Glutamatergic neuron (in vitro differentiated cells): ENCODE measurements around the gene SFMBT2. TPM values are rescaled to one million over a fixed set of nuclear protein-coding genes. Genes with fewer than 3 reads are reported as not detected.

Experiments used
- DNase-seq: peaks from one replicate; pipeline ENCODE4 v3.0.0; 2022
- H3K27ac Mint-ChIP-seq: one replicate; pipeline ENCODE4 v1.8.0; 2020; ENCODE audit warnings: mild to moderate bottlenecking, mixed read lengths, inconsistent platforms; ENCODE audit not compliant: unreplicated experiment
- H3K27me3 Mint-ChIP-seq: one replicate; pipeline ENCODE4 v1.8.0; 2020; ENCODE audit warnings: mild to moderate bottlenecking, moderate library complexity, mixed read lengths, inconsistent platforms; ENCODE audit not compliant: unreplicated experiment
- H3K36me3 Mint-ChIP-seq: one replicate; pipeline ENCODE4 v1.8.0; 2020; ENCODE audit warnings: mild to moderate bottlenecking, mixed read lengths, inconsistent platforms; ENCODE audit not compliant: unreplicated experiment
- H3K4me1 Mint-ChIP-seq: one replicate; pipeline ENCODE4 v1.8.0; 2020; ENCODE audit warnings: mild to moderate bottlenecking, low read depth, mixed read lengths, inconsistent platforms; ENCODE audit not compliant: unreplicated experiment
- H3K4me3 Mint-ChIP-seq: one replicate; pipeline ENCODE4 v1.8.0; 2020; ENCODE audit warnings: mild to moderate bottlenecking, mixed read lengths, inconsistent platforms; ENCODE audit not compliant: unreplicated experiment
- H3K9me3 Mint-ChIP-seq: one replicate; pipeline ENCODE4 v1.8.0; 2020; ENCODE audit warnings: mild to moderate bottlenecking, moderate library complexity, mixed read lengths, inconsistent platforms; ENCODE audit not compliant: unreplicated experiment
- CTCF ChIP-seq: fragments of 200-600 bp; sonication (generic); IDR thresholded peaks from one replicate; pipeline ENCODE4 v1.5.0; 2021; ENCODE audit not compliant: partially characterized antibody, unreplicated experiment
- total RNA-seq: library from RNA; stranded (reverse); fragmentation: NEBNext Ultra II Directional; extraction: Animal tissue kit (Norgen Biotek cat#: 25700); gene quantifications from one replicate; pipeline ENCODE4 v1.2.1, GENCODE V29; 2021; ENCODE audit not compliant: unreplicated experiment

SFMBT2 gene
- total RNA-seq, 1 donor from 2014 or later, result 9.1 TPM

GRCh38 chr10:7261351-7261750, 149.5 kb downstream of the SFMBT2 start:
- DNase-seq, result no peak
- no peaks in the 10 kb centered on the region for H3K36me3 Mint-ChIP-seq
- TF ChIP-seq CTCF, result no peak
- H3K4me3 Mint-ChIP-seq, result no peak overlapping the region
- H3K27me3 Mint-ChIP-seq, result no peaks in the 10 kb centered on the region
- no peak overlapping the region for H3K27ac Mint-ChIP-seq
- peaks cover 2% of the 10 kb centered on the region for H3K9me3 Mint-ChIP-seq
- H3K4me1 Mint-ChIP-seq, result peaks cover 13% of the 10 kb centered on the region

- H3K4me1 Mint-ChIP-seq, result peaks cover 15% of the 10 kb centered on the region
- DNase-seq, result no peak
- H3K27me3 Mint-ChIP-seq, result no peaks in the 10 kb centered on the region
- peaks cover 2% of the 10 kb centered on the region for H3K9me3 Mint-ChIP-seq
- no peak overlapping the region for H3K27ac Mint-ChIP-seq
- no peak overlapping the region for H3K4me3 Mint-ChIP-seq
- TF ChIP-seq CTCF, result no peak
- no peaks in the 10 kb centered on the region for H3K36me3 Mint-ChIP-seq
Measured at GRCh38 chr10:7260912-7261311, 149.9 kb downstream of the SFMBT2 start.

GRCh38 chr10:7260412-7260900, 150.4 kb downstream of the SFMBT2 start:
- Mint-ChIP-seq H3K36me3 (no peaks in the 10 kb centered on the region), H3K27ac (peak overlapping the region; percentile 18), H3K27me3 (no peaks in the 10 kb centered on the region), H3K4me1 (peaks cover 17% of the 10 kb centered on the region), H3K4me3 (no peak overlapping the region), H3K9me3 (peaks cover 2% of the 10 kb centered on the region)
- DNase-seq, result no peak
- peak; percentile 56 for TF ChIP-seq CTCF

- Mint-ChIP-seq H3K27me3 (no peaks in the 10 kb centered on the region), H3K4me3 (no peak overlapping the region), H3K27ac (no peak overlapping the region), H3K4me1 (peaks cover 17% of the 10 kb centered on the region), H3K36me3 (no peaks in the 10 kb centered on the region), H3K9me3 (peaks cover 2% of the 10 kb centered on the region)
- no peak for DNase-seq
- TF ChIP-seq CTCF, result no peak
Measured at GRCh38 chr10:7258948-7259523, 151.8 kb downstream of the SFMBT2 start.

- Mint-ChIP-seq H3K36me3 (no peaks in the 10 kb centered on the region), H3K27me3 (peaks cover 2% of the 10 kb centered on the region), H3K27ac (no peak overlapping the region), H3K4me1 (peaks cover 20% of the 10 kb centered on the region), H3K4me3 (no peak overlapping the region), H3K9me3 (peaks cover 3% of the 10 kb centered on the region)
- TF ChIP-seq CTCF, result no peak
- no peak for DNase-seq
Measured at GRCh38 chr10:7255517-7255916, 155.3 kb downstream of the SFMBT2 start.
